ENCODE results near the gene CISD3.

The CISD3 gene, protein sequence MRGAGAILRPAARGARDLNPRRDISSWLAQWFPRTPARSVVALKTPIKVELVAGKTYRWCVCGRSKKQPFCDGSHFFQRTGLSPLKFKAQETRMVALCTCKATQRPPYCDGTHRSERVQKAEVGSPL

DNA sequence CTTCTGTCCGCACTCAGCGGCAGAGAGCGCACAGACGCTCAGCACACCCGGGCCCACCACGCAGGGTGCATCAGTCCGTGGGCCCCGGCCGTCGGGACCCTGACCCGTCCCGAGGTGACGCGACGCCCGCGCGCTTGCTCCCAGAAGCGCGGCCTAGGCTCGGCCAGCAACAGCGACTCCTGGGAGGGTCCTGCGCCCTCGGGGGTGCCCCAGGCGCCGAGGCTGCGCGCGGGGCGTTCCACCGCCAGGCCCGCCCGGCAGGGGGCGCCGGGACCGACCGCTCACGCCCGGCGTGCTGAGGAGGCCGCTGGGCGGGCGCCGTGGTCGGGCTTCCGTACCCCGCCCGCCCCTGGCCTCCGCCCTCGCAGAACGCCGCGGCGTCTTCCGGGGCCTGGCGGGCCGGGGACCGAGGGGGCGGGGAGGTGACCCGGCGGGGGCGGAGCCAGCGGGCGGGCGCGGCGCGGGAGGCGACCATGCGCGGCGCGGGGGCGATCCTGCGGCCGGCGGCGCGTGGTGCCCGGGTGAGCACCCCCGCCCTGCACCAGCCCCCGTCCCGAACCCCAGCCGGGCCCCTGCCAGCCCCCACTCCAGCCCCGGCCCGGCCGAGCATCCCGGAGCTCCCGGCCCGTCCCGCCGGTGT, at the start of gene CISD3:
Gene CISD3 (plus strand): TSS at position 456 of the 640 bp plus-strand sequence. CDS start 18 bp downstream, at position 474.
- DNase-seq (ENCODE audit: low read depth), result peak; percentile 72

DNA sequence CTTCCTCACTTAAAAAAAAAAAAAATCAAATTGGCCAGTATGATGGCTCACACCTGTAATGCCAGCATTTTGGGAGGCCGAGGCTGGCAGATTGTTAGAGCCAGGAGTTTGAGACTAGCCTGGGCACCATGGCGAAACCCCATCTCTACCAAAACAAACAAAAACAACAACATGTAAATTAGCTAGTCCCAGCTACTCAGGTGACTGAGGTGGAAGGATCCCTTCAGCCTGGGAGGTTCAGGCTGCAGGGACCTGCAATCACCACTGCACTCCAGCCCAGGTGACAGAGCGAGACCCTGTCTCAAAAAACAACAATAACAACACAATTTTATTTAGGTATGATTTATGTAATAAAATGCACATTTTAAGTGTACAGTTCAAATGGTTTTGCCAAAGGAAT, 49.0 kb upstream of the CISD3 start:
- no peak for DNase-seq (ENCODE audit: low read depth)

DNA sequence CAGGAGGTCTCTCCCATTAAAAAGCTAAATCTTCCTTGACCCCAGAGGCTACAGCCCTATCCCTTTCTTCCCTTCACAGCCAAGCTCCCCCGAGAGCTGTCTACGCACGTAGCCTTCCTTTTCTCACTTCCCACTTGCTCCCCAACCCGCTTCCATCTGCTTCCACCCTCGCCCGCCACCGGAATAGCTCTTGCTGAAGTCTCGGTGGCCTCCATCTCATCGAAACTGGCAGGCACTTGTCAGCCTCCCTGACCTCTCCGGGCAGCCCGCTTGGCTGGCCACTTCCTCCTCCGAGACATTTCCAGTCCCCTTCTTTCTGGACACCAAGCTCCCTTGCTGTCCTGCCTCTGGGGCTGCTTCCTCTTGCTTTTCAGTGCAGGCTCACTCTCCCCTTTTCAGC, 44.6 kb upstream of the CISD3 start:
- DNase-seq (ENCODE audit: low read depth), result no peak

DNA sequence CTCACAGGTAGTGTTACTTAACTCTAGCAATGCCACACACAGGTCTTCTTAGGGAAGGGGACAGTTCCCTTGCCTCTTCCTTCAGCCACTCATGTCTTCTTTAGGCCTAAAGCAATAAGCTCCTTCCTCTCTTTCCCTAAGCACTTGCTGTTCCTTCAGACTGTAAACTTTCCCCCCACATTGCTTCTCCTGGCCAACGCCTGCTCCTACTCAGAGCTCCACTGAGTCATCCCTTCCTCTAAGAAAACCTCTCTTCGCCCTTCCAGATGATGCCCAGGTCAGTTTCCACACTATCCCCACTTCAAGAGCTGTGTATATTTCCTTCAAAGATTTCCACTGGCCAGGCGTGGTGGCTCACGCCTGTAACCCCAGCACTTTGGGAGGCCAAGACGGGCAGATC, 42.9 kb upstream of the CISD3 start:
- no peak for DNase-seq (ENCODE audit: low read depth)

DNA sequence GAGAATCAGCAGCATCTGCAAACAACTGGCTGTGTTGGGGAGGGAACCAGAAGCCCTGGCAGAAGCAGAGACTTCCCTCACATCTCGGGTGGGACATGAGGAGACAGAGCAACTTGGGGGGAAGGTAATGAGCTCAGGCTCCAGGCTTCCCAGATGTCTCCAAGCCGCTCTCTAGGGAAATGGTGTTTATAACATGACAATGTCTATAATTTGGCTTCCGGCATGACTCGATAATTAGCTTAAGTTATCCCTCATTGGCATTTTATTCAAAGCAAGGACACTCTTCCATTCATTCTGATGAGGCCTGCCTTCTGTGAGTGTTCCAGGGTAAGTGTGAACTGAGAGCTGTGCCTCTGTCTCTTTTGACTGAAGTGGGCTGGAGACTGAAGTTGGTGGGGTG, 39.8 kb upstream of the CISD3 start:
- DNase-seq (ENCODE audit: low read depth), result no peak

DNA sequence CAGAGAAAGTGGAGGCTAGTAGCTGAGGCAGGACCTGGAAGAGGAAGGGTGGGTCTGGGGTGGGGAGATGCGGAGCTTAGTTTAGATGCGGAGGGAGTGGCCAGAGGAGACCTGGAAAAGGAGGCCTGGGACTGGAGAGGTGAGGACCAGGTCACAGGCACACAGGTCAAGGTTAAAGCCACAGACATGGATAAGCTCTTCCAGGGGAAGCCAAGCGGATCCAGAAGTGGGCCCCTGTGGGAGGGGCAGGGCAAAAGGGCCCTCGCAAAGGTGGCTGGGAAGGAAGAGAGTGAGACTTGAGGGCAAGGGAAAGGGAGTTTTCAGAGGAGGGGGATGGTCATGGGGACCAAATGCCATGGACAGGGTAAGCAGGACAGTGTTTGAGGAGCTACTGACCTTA, 39.0 kb upstream of the CISD3 start:
- no peak for DNase-seq (ENCODE audit: low read depth)

DNA sequence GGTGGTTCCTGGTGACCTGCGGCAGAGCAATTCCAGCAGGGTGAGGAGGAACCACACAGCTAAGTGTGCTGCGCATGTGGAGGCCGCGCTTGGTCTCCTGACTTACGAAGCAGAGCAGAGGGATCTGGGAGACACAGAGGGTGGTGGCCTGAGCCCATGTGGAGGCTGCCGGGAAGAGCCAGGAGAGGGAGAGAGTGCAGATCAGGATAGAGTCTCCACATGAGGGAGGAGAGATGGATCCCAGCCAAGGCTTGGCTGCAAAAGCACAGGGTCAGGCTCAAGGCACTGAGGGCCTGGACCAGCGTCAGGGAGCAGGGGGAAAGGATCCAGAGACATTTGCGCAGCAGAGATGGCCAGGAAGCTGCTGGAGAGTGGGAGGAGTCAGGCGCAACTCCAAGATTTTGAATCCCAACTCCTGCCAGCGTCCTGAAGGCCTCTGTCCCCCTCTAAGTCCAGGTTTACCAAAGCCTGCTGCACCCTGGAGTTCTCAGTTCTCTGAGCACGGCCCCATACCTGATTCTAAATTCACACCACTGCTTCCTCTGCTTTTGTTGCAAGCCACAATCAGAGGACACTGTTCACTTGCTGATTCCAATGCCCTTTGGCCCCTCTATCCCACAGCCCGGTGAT, 36.3 kb upstream of the CISD3 start:
- peak; percentile 72 for DNase-seq (ENCODE audit: low read depth)

DNA sequence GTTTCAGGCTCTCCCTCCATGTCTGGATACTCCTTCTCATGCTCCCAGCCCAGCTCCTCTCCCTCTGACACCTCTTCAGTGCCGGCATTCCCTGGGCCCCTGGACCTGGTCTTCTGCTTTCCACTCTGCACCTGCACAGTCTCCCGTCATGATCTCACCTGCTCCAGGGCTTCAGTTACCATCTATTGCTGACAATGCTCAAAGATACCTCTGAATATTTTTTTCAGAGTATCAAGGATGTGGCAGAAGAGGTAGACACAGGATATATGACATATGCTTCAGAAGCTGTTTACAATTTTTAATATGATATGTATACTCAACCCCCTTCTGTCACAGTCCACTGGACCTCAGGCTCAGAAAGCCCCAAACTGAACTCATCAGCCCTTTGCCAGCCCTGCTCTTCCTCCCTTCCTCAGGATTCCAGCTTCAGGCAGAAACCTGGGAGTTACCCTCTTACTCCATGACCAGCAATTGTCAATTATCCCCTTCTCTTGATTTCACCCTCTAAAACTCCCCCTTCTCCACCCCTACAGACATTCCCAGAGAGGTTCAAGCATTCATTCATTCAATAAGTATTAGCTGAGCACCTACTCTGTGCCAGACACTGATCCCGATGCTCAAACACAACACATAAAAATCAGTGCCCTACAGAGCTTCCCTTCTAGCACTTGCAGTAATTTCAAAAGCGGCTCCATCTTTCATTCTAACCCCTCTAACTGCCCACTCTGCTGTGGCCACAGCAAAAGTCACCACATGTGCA, 32.9 kb upstream of the CISD3 start:
- no peak for DNase-seq (ENCODE audit: low read depth)

DNA sequence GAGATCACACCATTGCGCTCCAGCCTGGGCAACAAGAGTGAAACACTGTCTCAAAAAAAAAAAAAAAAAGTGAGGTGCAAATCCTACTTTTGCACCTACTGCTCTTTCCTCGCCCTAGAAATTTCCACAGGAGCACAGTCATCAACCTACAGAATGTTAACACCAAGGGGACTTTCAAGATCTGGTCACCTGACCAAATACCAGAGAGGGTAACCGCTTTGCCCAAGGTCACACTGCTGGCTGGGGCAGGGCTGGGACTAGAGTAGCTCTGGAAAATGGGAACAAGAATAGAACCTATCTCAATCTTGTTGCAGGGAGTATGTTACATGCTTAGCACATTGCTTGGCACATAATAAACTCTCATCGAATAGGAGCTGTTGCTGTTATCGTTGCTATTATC, 31.4 kb upstream of the CISD3 start:
- no peak for DNase-seq (ENCODE audit: low read depth)

DNA sequence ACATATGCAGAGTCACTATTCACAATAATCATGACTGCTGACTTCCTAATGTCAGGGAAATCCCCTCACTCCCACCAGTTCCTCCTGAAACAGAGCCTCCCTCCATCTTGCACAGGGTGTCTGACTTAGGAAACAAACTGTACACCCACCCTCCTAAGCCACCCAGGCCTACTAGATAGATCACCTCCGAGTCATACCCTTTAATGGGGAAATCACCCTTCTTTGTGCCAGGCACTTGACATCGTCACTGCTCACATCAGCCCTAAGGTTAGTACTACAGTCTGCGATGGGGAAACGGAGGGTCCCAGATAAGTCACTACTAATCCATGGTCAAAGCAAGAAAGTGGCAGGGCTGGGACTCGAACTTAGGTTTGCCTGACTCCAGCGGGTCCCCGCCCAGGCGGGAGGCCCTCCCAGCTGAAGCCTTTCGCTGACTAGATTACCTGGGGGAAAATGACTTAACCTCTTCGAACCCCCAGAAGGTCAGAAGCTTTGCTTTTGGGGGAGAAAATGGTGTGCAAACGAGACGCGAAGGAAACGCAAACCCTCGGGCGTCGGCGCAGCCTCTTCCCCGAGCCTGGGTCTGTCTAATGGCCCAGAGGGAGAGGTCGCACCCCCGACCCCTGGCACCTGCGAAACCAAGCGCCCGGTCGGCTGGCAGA, 28.5 kb upstream of the CISD3 start:
- no peak for DNase-seq (ENCODE audit: low read depth)

DNA sequence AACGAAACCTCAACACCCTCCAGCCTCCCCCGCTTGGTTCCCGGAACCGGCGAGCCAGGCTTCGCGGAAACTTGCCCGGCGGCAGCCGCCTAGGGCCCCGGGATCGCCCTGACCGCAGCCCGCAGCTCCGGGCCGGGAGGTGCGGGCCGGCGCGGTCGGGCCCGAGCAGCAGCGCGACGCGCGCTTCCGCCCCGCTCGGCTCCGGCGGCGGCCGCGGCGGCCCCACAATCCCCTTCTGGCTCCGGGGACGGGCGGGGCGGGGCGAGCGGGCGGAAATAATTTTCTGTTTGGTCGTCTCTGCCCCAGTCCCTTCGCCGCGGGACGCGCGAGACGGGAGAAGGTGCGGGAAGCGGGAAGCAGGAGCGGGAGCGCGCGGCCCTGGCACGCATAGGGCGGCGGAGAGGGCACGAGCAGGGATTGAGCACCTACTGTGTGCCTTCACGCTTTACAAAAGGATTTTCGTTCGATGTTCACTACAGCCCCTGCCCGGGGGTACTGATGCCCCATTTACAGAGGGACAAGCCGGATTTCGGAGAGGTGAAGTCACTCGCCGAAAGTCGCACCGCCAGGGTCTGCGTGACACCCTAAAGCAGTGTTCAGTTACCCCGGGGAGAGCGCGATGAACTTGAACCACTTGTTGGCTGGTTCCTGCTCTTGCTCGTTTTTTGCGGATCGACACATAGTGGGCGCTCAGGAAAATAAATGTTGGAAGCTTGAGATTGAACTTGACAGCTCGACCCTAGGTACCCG, 27.8 kb upstream of the CISD3 start:
- peak; percentile 79 for DNase-seq (ENCODE audit: low read depth)

DNA sequence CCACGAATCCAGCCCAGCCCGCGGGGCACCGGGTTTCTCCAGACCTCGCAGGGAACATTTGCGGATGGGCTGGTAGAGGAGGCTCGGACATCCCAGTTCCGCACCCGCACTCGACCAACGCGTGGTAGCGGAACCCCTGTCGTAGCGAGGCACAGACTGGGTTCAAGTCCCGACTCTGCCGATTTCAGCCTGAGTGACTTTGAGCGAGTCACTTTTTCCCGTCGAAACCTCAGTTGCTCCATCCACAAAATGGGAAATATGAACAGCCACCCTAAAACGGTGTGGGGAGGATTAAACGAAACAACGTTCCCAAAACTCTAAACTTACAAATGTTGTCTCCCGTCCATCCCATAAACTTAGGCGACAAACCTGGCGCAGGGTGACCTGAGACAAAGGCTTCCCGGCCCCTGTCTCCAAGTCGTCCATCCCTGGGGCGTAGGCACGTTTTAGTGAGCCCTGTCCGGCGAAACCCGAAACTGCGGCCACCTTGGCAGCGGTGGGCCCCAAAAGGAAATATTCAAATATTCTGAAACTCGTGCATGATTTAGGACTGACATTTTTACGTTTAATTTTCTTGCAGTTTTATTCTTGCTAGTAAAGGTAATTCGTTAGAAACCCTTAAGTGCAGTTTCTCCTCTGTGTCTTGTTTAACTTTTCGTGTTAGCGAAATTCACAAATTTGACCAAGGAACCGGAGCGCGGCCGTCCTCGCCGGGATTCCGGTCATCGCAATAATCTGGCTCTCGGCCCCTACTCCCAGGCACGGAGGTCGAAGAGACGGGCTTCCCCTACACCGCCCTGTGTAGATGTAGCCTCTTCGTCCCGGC, 27.0 kb upstream of the CISD3 start:
- DNase-seq (ENCODE audit: low read depth), result no peak

DNA sequence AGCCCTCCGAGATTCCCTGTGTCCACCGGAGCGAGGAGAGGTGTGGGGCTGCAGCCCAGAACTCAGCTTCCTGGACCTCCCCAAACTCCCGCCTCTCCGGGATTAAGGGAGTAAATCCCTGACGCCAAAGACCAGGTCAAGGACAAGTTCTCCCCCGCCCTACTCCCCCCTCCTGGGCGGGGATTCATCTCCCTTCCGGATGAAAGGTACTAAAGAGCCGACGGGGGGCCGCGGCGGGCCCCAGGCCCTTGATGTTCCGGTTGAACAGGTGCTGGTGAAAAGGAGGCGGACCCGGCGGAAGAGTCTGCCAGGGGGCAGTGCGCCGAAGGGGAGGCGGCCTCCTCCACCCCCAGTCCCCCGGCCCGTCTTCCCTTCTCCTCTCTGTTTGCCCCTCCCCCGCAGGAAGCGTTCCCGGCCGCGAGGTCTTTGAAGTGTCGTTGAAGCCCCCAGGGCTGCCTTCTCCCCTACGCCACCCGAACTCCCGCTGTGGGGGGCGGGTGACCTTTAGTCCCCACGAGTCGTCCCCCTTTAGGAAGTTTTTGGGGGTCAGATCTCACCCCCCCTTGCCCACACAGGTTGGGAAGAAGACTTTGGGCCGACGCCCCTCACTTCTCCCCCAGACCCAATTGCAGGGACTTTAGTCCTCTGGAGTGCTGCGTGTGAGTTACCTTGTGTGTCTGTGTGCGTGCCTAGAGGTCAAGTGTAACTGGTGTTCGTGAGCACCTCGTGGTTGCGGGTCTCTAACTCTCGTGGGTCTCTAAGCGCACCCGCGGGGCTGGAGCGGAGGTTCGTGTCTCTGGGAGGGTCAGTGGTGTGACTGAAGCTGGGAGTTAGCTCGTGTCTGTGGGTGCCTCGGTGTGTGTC, 26.2 kb upstream of the CISD3 start:
- DNase-seq (ENCODE audit: low read depth), result no peak

DNA sequence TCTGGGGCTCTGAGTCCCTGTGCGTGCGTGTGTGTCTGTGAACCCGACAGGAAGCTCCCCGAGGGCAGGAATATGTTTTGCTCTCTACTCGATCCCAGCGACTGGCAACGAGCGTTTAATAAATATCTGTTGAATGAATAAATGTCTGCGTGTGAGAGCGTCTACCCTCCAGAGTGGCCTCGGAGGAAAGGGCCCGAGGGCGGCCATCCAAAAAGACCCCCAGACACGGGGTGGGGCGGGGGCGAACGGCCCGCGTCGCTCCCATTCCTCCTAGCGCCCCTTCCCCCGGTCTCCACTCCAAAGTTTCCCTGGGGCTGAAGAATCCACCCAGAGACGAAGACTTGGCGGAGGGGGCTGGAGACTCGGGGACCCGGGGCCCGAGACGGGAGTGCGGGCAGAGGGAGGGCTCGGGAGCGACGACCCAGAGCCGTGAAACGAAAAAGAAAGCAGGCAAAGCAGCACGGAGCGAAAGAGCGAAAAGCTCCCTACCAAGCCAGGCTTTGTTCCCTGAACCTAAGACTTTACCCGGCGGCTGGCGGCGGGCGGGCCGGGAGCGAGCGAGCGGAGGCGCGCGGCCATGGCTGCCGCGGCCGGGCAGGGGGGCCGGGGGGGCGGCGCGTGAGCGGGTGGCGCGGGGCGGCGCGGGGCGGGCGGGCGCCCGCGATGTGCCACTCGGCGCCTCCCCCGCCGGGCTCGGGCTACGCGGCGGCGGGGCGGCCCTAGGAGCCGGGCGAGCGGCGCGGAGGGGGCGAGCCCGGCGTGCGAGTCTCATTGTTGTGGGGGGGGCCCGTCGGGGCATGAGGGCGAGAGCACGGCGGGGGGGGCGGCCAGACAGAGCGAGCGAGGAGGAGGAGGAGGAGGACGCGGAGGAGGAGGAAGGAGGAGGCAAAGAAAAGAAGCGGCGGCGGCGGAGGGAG, 25.3 kb upstream of the CISD3 start, which contains the start of gene MLLT6:
Gene MLLT6 (plus strand): TSS at position 668 of the 917 bp plus-strand sequence. CDS start 360 bp downstream, outside the sequence.
- peak; percentile 75 for DNase-seq (ENCODE audit: low read depth)

DNA sequence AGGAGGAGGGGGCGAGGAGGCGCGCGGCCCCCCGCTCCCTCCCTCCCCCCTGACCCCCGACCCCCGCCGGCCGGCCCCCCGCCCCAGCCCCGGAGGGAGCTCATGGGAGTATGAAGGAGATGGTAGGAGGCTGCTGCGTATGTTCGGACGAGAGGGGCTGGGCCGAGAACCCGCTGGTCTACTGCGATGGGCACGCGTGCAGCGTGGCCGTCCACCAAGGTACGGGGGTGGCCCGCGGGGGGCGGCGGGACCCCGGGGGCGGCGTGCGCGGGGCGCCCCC, 24.7 kb upstream of the CISD3 start:
- DNase-seq (ENCODE audit: low read depth), result no peak

DNA sequence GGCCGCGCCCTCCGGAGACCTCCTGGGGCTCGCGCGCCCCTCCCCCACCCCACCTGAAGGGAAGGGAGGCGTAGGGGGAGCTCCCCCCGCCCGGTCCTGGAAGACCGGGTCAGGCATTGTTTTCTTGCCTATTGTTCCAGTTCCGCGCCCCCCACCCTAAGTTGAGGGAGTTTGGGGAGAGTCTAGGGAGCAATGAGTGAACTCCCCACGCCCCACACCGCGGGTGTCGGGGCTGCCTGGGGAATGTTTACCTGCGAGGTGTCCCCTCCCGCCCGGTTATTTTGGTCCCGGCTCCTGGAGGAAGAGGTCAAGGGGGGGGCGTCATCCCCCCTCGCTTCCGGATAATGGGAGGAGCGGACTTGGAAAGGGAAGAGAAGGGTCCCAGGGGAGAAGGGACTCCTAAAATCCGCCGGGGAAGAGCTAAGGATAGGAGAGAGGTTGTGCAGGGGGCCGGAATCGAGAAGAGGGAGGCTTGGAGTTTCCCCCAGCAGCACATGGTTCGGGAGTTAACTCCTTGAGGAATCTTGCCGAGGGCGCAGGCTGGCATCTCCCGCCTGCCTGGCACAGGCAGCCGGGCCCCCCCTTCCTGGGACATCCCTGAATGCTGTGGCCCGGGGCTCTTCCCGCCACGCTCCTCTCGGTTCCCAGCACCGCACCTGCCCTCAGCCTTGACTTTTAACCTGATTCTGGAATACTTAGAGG, 24.2 kb upstream of the CISD3 start:
- DNase-seq (ENCODE audit: low read depth), result no peak

DNA sequence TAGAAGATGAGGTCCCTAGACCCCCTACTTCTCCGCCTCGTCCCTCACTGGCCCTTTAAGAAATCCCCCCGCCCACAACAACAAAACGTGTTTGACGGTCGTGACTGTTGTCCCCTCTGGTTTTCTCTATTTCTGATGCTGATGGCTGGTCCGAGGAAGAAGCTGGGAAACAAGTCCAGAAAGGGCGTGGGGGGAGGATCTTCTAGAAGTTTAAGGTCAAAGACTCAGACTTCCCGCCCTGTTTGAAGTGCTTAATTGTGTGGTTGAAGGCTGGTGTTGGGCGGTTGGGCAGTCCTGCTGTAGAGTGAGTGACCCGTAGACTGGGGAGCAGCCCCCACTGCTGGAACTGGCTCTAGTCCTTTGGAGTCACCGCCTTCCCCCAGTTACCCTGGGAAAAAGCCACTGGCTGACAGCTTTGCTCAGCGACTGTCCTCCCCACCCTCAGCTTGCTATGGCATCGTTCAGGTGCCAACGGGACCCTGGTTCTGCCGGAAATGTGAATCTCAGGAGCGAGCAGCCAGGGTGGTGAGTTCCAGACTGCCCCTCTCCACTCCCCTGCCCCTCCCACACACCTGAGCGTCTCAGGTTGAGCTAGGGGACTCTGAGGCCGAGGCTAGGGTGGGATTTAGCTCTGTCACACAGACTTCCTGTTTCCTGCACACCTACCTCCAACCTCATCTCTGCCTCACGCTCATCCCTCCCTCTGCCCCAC, 23.5 kb upstream of the CISD3 start:
- DNase-seq (ENCODE audit: low read depth), result no peak
